ENCODE data around the gene DCLK3.
A peak's percentile ranks its signal among the peaks of the same experiment; 100 is the strongest.

DCLK3 gene, protein sequence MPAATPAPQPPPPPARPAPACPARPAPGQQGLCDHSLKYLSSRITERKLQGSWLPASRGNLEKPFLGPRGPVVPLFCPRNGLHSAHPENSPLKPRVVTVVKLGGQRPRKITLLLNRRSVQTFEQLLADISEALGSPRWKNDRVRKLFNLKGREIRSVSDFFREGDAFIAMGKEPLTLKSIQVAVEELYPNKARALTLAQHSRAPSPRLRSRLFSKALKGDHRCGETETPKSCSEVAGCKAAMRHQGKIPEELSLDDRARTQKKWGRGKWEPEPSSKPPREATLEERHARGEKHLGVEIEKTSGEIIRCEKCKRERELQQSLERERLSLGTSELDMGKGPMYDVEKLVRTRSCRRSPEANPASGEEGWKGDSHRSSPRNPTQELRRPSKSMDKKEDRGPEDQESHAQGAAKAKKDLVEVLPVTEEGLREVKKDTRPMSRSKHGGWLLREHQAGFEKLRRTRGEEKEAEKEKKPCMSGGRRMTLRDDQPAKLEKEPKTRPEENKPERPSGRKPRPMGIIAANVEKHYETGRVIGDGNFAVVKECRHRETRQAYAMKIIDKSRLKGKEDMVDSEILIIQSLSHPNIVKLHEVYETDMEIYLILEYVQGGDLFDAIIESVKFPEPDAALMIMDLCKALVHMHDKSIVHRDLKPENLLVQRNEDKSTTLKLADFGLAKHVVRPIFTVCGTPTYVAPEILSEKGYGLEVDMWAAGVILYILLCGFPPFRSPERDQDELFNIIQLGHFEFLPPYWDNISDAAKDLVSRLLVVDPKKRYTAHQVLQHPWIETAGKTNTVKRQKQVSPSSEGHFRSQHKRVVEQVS

DNA sequence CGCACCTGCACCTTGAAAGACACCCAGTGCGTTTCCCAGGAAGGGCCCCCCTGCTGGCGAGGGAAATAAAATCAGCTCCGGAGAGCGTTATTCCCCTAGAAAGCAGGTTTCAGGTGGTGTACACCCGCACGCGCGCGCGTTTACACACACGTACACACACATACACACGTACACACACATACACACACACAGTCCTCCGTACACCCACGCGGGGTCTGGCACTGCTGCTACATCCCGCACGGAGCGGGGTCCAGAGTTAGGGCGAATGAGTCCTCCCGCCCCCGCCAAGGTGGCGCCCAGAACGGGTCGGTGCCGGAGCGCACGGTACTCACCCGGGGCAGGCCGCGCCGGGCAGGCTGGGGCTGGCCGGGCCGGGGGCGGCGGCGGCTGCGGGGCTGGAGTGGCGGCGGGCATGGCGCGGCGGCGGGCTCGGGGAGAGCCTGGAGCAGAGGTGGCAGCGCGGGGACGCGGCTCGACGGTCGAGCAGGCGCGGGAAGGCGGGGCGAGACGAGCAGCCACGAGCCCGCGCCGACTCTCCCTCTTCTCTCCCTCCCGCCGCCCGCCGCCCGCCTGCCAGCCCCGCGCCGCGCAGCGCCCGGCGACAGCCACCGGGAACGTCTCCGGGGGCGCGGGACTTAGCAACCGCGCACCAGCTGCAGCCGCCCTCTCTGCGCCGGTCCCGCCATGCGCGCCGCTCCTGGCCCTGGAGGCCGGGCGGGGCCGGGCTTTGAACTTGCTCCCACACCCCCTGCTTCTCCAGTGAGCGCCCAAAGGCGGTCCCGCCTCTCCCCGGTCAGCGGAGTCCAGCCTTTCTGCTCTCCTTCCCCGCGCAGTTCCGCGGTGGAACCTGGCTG, at the start of gene DCLK3:
Gene DCLK3 (minus strand): TSS at position 704 of the 854 bp plus-strand sequence. CDS start 290 bp downstream, at position 414.
- DNase-seq (ENCODE audit: low read depth), result no peak

DNA sequence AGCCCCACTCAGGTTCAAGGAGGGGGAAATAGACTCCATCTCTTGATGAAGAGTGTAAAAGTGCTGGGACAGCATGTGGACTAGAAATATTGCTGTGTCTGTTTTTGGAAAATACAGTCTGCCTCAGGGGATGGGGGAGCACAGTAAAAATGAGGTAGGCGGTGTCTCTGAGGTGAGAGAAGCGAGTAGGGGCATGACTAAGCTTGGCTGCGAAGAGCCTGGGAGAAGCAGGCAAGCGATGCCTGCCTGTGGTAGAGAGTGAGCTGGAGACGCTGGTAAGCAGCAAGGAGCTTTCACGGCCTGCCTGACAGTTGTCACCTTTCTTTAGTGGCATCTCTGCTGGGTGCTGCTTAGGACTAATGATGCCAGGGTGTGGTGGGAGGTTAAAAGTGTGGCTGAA, 49.0 kb upstream of the DCLK3 start:
- DNase-seq (ENCODE audit: low read depth), result no peak

DNA sequence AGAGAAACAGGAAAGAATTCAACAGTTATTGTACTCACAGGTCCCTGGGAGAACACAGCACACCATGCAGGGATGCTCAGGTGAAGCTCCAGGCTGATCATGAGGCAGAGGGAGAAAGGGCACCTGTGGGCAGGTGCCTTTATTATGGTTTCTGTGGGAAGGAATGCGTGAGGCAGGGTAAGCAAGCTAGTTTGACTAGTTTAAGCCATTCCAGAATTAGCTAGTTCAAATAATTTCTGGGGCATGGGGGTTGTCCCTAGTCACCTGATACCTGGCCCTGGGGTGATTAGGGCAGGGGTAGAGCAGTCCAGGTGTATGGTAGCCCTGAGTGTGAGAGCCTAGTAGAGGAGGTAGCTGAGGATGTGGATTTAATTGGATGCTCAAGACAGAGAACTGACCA, 47.9 kb upstream of the DCLK3 start:
- DNase-seq (ENCODE audit: low read depth), result no peak

DNA sequence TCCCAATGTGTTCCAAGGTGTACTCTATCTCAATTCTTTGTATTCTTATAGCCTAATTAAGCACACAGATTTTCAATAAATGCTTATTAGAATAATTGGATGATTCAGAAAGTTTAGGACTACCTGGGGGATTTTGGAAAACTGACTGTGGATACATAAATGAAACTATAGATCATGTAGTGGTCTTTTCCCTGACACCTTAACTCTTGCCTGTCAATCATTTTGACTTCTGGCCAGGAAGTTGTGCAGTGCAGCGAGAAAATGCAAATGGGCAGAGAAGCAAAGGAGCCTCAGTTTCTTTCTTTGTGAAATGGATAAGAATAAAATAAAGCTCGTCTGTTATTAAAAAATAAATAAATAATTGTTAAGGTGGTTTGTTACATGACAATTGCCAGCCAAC, 47.4 kb upstream of the DCLK3 start:
- DNase-seq (ENCODE audit: low read depth), result no peak

DNA sequence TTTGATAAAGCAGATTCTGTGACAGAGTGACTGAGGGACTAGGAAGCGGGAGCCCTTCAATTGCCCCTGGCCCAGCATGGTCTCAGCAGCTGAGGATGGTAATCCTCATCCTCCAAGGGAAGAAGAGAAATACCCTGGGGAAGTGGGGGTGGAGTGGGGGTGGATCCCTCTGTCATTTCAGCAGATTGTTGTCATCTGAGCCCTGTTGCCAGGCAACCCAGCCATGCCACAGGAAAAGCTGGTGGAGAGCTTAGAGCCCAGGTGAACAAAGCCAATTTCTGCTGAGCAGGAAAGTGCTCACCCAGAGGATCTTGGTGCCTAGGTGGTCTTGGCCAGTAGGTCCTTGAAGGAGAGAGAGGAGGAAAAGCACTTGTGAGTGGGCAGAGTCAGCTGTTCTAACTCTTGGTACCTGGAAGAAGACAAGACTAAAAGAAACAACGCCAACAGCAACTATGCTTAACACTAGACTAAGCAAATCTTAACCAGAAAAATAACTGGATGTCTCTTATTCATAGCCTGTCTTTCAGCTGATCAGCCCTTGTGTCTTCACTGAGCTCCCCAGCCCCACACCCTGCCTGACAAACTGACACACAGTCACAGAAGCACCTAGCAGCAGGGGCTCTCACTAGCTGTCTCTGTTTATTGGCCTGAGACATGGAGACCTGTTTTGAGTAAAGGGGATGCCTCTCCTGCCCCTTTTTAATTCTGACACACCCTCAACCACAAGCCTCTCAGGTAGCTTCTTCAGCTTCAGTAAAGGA, 40.1 kb upstream of the DCLK3 start:
- no peak for DNase-seq (ENCODE audit: low read depth)

DNA sequence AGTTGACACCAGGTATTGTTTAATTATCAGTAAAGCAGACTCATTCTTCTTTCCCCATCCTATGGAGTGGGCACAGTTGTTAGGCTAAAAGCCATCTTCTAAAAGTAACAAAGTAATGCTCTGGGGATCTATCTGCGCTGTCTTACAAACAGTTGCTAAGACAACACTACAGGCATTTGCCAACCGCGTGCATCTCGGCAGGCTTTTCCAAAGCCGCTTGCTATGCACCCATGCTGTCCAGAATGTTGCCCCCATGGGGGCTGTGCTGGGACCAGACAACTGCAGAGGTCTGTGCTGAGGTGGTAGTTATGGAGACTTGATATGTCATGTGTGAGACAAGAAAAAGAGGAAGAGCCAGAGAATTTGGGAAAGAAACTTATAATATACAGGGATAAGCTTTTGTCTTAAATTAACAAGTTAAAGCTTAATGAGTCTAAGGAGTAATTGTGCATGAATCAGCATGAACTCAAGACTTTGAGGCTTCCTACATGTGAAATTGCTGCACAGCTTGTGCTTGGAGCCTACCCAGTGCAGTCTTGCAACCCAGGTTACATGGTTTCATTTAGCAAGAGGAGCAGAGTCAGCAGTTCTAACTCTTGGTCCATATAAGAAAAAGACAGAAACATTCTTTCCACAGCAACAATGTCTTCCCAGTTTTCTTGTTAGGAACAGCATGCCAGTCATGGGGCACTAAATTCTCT, 38.9 kb upstream of the DCLK3 start:
- no peak for DNase-seq (ENCODE audit: low read depth)

DNA sequence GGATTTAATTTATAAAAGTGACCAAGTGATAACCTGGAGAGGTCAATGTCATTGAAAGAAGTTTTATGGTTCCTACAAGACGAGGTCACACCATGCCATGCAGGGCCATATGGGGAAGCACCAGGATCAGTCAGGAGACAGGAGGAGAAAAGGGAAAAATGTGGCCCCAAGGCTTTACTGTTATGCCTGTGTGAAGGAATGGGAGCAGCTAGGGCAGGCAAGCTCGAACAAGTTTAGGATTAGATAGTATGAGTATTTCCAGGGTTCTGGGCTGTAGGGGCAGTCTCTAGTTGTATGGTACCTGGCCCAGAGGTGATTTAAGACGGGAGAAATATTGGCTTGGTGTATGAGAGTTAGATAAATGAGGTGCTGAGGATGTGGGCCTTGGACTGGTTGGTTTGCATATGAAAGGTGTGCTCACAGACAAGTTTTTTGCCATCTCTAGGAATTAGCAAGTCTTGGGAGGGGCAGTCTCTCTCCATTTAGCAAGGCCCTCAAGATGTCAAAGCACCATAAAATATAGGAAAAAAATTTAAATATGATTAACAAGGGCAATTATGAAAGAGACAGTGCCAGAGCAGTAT, 36.3 kb upstream of the DCLK3 start:
- DNase-seq (ENCODE audit: low read depth), result no peak

DNA sequence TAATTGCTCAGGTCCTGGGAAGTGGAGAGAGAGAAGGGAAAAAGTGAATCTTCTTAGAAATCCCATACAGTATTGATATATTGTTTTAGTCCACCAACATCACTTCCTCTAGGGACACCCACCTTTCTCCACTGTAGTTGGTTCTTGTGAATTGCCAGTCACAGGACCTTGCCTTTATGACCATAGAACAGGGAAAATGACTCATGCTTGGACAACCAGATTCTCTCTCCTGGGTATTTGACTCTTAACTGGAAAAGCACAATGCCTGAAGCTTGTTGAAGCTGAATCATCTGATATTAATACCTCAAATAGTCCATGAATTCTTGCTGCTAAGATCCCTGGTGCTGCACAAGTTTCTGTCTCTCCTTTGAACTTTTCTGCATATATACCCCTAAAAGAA, 32.5 kb upstream of the DCLK3 start:
- DNase-seq (ENCODE audit: low read depth), result peak; percentile 24

DNA sequence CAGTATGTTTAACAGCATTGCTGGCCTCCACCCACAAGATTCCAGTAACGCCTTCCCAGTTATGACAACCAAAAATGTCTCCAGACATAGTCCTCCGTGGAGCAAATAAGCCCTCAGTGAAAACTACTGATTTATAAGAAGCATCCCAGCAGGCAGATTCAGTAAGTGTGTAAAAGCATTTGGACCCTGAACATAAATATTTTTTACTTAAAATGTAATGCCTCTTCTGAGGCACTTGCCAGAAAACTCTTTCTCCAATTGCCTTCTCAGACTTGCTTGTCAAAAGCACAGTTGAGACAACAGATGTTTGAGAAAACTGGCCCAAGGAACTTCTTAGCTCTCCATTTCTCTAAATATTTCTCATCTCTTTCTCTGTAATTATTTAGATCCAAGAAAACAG, 31.8 kb upstream of the DCLK3 start:
- no peak for DNase-seq (ENCODE audit: low read depth)

DNA sequence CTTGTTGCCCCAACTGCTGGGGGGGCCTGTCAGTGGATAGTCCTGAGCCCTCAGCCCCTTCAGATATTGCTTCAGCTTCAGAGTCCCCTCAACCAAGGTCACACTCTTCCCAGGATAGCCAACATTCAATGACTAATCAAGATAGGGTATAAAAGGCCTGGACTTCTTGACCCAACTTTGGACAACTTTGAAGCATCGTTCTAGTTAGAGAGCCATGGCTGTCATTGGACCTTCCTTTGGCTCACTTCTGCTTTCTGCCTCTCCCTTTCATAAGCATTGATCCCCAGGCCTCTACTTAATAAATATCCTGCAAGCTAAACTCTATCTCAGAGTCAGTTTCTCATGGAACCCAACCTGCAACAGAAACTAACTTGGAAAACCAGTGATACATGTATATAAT, 31.3 kb upstream of the DCLK3 start:
- DNase-seq (ENCODE audit: low read depth), result no peak

DNA sequence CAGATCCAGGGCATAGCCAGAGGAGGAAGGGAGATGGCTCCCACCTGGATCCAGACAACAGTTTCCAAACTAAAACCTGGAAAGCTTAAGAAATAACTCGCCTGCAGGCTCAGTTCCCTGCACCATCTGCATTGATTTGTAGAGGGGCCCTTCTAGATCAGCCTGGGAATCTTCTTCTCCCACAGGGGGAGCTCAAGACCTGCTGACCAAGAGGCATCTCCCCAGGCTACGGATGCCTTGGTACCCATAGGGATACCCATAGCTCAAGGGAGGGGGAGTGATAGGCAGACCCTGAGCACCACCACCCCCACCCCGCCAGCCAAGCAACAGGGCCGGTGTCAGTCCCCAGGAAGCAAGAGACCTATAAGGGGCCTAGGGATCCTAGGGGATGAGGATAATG, 28.0 kb upstream of the DCLK3 start:
- DNase-seq (ENCODE audit: low read depth), result no peak

DNA sequence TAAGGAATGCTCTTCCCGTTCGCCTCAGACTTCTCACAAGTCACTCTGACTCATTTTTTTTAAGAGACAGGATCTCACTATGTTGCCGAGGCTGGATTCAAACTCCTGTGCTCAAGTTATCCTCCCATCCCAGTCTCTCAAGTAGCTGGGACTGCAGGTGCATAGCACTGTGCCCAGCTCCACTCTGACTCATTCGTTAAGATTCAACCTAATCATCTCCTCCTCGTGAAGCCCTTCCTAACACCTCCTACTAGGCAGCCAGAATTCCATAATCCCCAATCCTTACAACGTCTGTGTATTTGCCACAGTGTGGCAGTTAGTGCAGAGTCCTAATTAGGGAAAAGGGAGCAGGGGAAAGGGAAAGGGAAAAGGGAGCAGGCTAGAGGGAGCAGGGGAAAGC, 26.4 kb upstream of the DCLK3 start:
- no peak for DNase-seq (ENCODE audit: low read depth)

DNA sequence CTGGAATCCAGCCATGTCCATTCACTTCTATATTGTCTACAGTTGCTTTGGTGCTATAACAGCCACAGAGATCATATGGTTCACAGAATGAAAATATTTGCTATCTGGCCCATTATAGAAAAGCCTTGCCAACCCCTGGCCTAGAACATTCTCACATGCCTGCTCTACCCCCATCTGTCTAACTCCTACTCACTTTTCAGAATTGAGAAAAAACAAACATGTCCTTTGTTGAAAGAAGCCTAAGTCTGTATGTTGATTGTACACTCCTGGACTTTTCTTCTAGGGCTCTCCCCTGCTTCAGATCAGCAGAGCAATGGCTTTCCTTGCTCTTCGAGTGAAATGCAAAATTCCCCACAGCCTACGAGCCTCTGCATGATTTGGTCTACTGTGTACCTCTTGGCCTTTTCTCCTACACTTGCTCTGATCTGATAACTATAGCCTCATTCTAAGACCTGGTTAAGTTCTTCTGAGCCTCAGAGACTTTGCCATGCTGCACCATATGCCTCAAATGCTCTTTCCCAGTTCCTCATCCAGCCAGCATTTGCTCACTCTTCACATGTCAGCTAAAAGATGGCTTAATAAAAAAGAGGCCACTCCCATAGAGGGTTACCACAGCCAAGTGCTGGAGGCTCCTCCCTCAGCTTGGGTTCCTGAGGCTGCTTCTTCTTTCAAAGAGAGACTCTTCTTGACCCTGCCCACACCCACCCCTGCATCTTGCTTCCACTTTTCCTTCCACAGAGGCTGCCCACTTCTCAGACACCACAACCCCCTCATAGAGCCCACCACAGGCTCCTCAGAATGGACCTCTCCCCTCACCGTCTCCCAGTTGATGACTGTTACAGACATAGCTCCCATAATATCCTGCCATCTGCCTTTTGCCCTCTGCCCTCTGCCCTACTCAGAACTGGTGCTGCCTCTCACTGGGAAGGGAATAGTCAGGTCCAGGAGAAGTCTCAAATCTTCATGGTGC, 22.9 kb upstream of the DCLK3 start:
- DNase-seq (ENCODE audit: low read depth), result no peak

DNA sequence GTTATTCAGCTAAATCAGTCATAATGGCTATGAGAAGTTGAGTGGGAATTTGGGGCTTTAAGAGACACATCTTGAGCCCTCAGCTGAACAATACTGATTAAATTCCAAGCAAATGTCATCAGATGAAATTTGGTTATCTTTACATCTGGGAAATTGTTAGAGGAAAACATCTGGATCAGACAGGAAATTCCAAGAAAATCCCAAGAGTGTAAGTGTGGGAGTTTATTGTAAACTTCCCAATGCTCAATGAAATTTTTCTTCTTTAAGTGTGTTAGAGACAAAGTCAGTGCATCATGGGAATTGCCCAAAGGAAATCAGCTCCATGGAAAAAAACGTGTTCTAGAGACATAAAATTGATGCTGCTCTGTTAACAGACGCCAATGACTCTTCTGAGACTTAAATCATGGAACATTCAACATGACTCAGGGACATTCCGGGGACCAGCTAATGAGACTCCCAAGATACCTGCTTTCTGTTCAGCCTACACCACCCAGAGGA, 19.8 kb upstream of the DCLK3 start:
- DNase-seq (ENCODE audit: low read depth), result no peak

DNA sequence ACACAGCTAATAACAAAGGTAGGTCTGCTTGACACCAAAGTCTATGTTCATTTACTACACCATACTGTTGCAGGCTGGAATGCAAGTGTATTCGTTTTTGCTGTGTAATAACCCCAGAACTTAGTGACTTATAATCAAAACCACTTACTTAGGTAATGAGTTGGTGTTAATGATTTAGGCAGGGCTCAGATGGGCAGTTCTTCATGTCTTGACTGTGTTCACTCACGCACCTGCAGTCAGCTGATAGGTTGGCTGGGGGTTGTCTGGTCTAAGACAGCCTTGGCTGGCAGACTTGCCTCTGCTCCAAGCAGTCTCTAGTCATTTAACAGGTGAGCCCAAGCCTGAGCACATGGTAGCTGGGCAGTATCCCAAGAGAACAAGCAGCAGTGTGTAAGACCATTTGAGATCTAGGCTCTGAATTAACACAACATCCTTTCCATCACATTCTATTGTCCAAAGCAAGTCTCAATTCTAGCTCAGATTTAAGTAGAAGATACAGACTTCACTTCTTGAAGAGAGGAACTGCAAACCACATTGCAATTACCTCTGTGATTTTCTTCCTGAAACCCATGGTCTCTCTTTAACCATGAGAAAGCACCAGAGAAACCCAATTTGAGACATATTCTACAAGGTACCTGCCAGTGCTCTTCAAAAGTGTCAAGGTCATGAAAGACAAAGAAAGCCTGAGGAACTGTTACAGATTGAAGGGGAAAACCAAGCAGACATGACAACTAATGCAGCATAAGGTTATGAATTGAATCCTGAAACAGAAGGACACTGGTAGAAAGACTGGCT, 13.3 kb upstream of the DCLK3 start:
- no peak for DNase-seq (ENCODE audit: low read depth)

DNA sequence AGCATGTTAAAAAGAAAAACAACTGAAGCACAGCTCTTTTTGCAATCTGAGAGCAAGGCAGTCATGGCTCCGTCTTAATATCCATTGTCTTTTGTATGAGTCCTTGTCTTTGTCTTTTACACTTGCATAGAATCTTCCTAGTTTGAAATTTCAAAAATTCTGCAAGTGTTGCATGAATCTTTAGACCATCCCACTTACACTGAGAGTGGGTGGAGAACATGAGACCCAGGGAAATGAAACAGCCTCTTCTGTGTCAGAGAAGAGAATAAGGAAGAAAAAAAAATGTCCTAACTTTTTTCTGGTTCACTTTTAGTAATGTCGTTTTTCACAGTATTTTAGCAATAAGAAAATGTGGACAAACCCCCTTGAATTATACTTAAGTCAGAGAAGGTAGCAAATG, 12.1 kb upstream of the DCLK3 start:
- no peak for DNase-seq (ENCODE audit: low read depth)

DNA sequence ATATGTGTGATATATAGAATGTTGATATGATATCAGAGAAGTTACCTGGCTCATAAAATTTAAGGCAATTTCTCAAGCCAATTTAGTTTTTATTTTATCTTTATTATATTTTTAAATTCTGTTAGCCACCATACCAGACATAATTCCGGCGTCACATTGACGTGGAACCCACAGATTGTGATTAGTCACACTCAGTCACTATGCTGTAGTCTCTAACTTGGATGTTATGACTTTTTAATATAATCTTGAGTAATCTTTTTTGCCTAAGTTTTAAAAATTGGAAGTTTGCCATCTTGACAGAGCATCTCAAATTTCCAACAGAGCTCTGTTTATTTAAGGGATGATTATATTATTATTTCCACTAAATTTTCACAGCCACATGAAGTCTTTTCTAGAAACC, 9.7 kb upstream of the DCLK3 start:
- no peak for DNase-seq (ENCODE audit: low read depth)

DNA sequence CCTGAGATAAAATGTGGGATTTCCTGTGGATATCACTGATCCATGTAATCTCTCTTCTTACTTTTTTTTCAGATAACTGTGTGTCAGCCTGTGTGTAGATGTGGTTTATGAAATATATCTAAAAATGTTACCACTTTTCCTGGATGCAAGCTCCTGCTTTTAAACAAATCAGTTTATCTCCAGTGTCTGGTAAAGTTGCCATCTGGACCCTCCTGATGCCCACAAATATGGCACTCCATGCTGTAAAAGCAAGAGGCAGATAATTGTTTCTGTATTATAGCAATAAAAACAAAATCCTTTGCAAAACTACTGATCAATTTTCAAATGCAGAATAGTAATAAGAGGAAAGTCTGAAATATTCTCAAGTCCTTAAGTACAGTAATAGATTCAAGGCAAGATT, 7.6 kb upstream of the DCLK3 start:
- no peak for DNase-seq (ENCODE audit: low read depth)

DNA sequence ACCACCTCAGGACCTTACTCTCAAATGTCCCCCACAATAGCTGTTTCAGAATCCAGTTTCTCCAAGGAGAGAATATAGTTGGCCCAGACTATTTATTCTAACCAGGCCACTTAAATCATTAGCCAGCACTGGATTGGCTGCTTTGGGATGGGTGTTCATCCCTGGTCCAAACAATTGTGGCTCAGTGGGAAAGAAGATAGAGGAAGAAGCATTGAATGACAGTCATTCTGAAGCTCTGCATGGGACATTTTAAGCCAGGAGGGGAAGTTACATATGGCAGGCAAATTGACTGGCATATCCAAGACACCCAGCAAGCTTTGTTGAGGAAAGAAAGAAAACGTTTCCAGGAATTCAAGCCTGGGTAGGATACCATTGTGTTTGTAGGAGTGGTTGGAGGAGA, 5.6 kb upstream of the DCLK3 start:
- no peak for DNase-seq (ENCODE audit: low read depth)

Measured in GM04503 (cell line).